Osteocyte (in vitro differentiated cells): ENCODE data around the gene GAB2. TPM values are rescaled to one million over a fixed set of nuclear protein-coding genes. Genes with fewer than 3 reads are reported as not detected.

Experiments used
- DNase-seq: peaks from one replicate; pipeline ENCODE4 v3.0.0; 2021; ENCODE audit warnings: mixed read lengths; ENCODE audit not compliant: unreplicated experiment; ENCODE audit errors: extremely low spot score
- H3K27ac Mint-ChIP-seq: one replicate; pipeline ENCODE4 v1.8.0; 2021; ENCODE audit warnings: mild to moderate bottlenecking, mixed read lengths; ENCODE audit not compliant: unreplicated experiment
- H3K27me3 Mint-ChIP-seq: one replicate; pipeline ENCODE4 v1.8.0; 2021; ENCODE audit warnings: mixed read lengths; ENCODE audit not compliant: unreplicated experiment
- H3K36me3 Mint-ChIP-seq: one replicate; pipeline ENCODE4 v1.8.0; 2021; ENCODE audit warnings: mixed read lengths; ENCODE audit not compliant: unreplicated experiment
- H3K4me1 Mint-ChIP-seq: one replicate; pipeline ENCODE4 v1.8.0; 2021; ENCODE audit warnings: mixed read lengths; ENCODE audit not compliant: unreplicated experiment
- H3K4me3 Mint-ChIP-seq: one replicate; pipeline ENCODE4 v1.8.0; 2021; ENCODE audit warnings: mild to moderate bottlenecking, moderate library complexity, mixed read lengths; ENCODE audit not compliant: unreplicated experiment
- H3K9me3 Mint-ChIP-seq: one replicate; pipeline ENCODE4 v1.8.0; 2021; ENCODE audit warnings: mixed read lengths; ENCODE audit not compliant: unreplicated experiment
- total RNA-seq: library from RNA; stranded (reverse); gene quantifications from 2 replicates; pipeline ENCODE4 v1.2.1, GENCODE V29; 2021
- TF ChIP-seq, protein P1 (sequence below): fragments of 200-600 bp; sonication (generic); IDR thresholded peaks from 2 replicates; pipeline ENCODE4 v1.5.0; 2021; ENCODE audit warnings: antibody characterized with exemption, mild to moderate bottlenecking, moderate library complexity

The GAB2 gene
- total RNA-seq, 1 donor from 2014 or later, result 11.4 TPM

DNA sequence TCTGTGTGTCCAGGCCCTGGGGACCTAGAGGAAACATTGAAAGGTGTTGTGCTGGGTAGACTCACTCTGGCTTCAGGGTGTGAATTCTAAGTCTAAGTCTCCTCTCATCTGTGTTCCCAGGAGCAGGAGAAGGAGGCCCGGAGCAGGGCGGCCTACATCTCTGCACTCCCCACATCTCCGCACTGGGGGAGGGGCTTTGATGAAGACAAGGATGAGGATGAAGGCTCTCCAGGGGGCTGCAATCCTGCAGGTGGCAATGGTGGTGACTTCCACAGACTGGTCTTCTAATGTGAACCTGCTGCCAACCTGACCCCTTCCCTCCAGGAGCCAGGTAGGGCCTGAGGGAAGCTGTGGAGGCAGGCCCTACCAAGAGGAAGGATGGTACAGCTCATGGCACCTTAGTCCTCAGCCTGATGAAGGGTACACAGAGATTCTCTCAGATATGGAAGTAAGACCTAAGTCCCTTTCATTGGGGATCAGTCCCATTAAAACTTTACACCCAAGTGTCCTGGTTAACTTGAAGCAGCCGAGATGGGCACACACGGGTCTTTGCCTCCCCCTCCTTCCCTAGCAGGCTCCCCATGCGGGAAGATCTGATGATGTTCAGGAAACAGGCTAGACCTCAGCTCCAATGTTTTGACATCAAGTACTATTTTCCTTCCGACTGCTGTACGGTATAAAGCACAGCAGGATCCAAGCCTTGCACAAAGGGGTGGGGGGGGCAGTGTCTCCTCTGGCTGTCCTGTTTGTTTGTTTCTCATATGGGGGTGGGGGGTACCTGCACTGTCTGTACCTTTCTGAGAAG is 203.9 kb downstream of the GAB2 start:
- no peak overlapping the region for H3K27ac Mint-ChIP-seq
- no peaks in the 10 kb centered on the region for H3K4me1 Mint-ChIP-seq
- peaks cover 37% of the 10 kb centered on the region for H3K36me3 Mint-ChIP-seq
- no peak for DNase-seq
- peaks cover 6% of the 10 kb centered on the region for H3K9me3 Mint-ChIP-seq
- no peak overlapping the region for H3K4me3 Mint-ChIP-seq
- TF ChIP-seq, protein P1, sequence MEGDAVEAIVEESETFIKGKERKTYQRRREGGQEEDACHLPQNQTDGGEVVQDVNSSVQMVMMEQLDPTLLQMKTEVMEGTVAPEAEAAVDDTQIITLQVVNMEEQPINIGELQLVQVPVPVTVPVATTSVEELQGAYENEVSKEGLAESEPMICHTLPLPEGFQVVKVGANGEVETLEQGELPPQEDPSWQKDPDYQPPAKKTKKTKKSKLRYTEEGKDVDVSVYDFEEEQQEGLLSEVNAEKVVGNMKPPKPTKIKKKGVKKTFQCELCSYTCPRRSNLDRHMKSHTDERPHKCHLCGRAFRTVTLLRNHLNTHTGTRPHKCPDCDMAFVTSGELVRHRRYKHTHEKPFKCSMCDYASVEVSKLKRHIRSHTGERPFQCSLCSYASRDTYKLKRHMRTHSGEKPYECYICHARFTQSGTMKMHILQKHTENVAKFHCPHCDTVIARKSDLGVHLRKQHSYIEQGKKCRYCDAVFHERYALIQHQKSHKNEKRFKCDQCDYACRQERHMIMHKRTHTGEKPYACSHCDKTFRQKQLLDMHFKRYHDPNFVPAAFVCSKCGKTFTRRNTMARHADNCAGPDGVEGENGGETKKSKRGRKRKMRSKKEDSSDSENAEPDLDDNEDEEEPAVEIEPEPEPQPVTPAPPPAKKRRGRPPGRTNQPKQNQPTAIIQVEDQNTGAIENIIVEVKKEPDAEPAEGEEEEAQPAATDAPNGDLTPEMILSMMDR, result no peak
- H3K27me3 Mint-ChIP-seq, result no peaks in the 10 kb centered on the region

- Mint-ChIP-seq H3K27ac (no peak overlapping the region), H3K4me3 (no peak overlapping the region), H3K4me1 (no peaks in the 10 kb centered on the region), H3K36me3 (peaks cover 35% of the 10 kb centered on the region), H3K27me3 (no peaks in the 10 kb centered on the region), H3K9me3 (peaks cover 6% of the 10 kb centered on the region)
- no peak for DNase-seq
- TF ChIP-seq, protein P1, result no peak
These were observed 204.8 kb downstream of the GAB2 start for GRCh38 chr11:78212586-78213371.

GRCh38 chr11:78211565-78211964 is 206.1 kb downstream of the GAB2 start:
- Mint-ChIP-seq H3K36me3 (peaks cover 35% of the 10 kb centered on the region), H3K27me3 (no peaks in the 10 kb centered on the region), H3K9me3 (peaks cover 6% of the 10 kb centered on the region), H3K4me1 (no peaks in the 10 kb centered on the region), H3K27ac (no peak overlapping the region), H3K4me3 (no peak overlapping the region)
- TF ChIP-seq, protein P1, result no peak
- DNase-seq, result no peak

DNA sequence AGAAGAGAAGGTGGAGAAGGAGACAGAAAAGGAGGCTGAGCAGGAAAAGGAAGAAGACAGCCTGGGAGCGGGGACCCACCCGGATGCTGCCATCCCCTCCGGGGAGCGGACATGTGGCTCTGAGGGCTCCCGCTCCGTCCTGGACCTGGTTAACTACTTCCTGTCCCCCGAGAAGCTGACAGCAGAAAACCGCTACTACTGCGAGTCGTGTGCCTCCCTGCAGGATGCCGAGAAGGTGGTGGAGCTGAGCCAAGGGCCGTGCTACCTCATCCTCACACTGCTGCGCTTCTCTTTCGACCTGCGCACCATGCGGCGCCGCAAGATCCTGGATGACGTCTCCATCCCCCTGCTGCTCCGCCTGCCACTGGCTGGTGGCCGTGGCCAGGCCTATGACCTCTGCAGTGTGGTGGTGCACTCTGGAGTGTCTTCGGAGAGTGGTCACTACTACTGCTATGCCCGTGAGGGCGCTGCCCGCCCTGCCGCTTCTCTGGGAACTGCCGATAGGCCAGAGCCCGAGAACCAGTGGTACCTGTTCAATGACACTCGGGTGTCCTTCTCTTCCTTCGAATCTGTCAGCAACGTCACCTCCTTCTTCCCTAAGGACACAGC is 207.5 kb downstream of the GAB2 start:
- DNase-seq, result no peak

More for the DNA sequence above, 207.5 kb downstream of the GAB2 start:
- no peaks in the 10 kb centered on the region for H3K4me1 Mint-ChIP-seq
- TF ChIP-seq, protein P1, result no peak
- no peak overlapping the region for H3K4me3 Mint-ChIP-seq
- peaks cover 35% of the 10 kb centered on the region for H3K36me3 Mint-ChIP-seq
- H3K9me3 Mint-ChIP-seq, result peaks cover 6% of the 10 kb centered on the region
- H3K27me3 Mint-ChIP-seq, result no peaks in the 10 kb centered on the region
- H3K27ac Mint-ChIP-seq, result no peak overlapping the region
